H54 (cell line): Measurements from ENCODE around the gene PAGR1.

Experiments used
- DNase-seq: peaks from one replicate; pipeline ENCODE4 v3.0.0; 2011; ENCODE audit warnings: low spot score, mixed read lengths; ENCODE audit not compliant: insufficient read length
- FAIRE-seq: peaks from 3 replicates; lab custom pipeline; 2011; peaks lifted over from hg19 to GRCh38; lab: Jason Lieb, UNC
- POLR2A ChIP-seq: IDR thresholded peaks from 2 replicates; pipeline ENCODE4 v1.6.1; 2011; ENCODE audit warnings: low read depth, mild to moderate bottlenecking, low read length

Gene PAGR1

DNA sequence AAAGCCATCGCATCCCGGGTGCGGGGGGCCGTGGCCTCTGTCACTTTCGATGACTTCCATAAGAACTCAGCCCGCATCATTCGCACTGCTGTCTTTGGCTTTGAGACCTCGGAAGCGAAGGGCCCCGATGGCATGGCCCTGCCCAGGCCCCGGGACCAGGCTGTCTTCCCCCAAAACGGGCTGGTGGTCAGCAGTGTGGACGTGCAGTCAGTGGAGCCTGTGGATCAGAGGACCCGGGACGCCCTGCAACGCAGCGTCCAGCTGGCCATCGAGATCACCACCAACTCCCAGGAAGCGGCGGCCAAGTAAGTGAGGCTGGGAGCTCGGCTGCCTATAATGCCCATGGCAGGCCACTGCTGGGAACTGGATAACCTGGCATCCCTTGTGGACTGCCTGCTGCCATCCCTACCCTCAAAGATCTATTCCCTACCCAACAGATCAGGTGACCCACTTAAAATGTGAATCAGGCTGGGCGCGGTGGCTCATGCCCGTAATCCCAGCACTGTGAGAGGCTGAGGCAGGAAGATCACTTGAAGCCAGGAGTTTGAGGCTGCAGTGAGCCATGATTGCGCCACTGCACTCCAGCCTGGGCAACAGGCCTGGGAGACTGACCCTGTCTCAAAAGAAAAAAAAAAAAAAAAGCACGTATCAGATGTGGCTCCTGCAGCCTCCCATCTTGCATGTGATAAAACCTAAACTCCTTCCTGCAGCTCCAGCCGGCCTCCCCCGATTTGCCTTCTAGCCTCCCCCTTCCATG is 28.8 kb downstream of the PAGR1 start:
- FAIRE-seq (no peak), DNase-seq (no peak)
- no peak for TF ChIP-seq POLR2A

DNA sequence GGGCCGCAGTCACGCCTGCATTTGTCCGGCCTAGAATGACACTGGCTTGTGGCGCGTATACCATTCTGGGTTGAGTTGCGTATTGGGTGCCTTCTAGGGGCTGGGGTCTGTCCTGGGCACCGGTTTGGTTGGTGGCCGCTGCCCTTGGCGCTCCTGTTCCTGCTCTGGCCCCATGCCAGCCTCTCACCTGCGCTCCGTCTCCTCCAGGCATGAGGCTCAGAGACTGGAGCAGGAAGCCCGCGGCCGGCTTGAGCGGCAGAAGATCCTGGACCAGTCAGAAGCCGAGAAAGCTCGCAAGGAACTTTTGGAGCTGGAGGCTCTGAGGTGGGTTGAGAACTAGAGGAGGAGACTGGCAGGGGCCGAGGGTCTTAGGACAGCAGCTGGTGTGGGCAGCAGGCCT is 29.7 kb downstream of the PAGR1 start:
- no peak for TF ChIP-seq POLR2A
- no peak for DNase-seq
- FAIRE-seq = no peak

DNA sequence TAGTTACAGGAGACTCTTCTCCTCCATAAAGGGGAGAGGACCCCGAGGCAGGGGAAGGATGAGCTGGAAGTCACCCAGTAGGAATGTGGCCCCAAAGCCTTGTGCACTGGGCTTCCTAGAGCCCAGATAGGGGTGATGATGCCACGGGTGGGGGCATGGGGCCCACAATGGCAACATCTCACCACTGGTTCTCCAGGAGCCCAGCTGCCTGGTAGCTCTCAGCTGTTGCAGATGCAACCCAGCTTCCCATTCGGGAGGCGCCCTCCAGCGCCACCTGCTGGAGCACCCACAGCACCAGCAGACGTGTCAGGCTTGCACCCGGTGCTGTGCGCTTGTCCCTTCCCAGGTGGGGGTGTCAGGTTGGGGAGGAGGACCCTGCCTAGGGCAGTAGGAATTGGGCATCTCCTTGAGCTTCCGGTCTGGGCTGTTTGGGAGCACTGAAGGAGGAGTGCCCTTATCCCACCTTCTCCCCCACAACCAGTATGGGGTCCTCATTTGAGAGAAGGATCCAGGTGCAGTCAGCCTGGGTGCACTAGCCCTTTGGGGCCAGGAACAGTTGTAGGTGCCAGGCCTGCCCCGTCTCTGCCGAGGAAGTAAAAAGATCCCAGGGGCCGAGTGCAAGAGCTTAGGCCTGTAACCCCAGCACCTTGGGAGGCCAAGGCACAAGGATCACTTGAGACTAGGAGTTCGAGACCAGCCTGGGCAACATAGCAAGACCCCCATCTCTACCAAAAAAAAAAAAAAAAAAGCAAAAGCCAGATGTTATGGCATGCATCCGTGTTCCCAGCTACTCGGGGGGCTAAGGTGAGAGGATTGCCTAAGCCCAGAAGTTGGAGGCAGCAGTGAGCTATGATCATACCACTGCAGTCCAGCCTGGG is 32.7 kb downstream of the PAGR1 start:
- TF ChIP-seq POLR2A = no peak
- peak; percentile 81 for DNase-seq

DNA sequence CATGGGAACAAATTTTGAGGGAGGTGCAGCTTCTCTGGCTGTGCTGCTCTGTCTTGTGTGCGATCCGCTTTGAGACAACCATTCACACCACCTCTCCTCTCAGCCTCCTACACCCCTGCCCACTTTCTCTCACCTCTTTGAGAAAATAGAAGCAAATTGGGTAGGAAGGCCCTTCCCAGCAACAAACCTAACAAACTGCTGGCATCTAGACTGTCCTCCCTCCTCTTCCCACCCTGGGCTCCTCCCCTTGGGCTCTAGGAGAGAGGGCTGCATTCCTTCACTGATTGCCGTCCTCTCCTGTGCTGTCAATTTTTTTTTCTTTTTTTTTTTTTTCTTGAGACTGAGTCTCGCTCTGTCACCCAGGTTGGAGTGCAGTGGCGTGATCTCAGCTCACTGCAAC is 33.6 kb downstream of the PAGR1 start:
- FAIRE-seq (no peak), DNase-seq (no peak)
- TF ChIP-seq POLR2A = no peak

More for the DNA sequence above, 32.7 kb downstream of the PAGR1 start:
- no peak for FAIRE-seq

DNA sequence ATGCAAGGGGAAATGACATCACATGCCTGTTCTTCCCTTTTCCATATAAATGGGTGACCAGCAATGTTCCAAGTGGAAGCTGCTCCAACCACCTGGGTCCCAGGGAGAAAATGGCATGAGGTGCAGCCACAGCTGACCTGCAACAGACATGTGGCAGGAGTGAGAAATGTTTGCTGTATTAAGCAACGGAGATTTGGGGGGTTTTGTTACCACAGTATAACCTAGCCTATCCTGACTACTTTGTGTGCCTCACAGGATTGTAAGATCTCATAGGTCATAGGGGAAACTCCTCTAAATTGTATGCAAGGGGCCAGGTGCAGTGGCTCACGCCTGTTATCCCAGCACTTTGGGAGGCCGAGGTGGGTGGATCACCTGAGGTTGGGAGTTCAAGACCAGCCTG is 35.0 kb downstream of the PAGR1 start:
- DNase-seq (no peak), FAIRE-seq (no peak)
- TF ChIP-seq POLR2A = no peak

DNA sequence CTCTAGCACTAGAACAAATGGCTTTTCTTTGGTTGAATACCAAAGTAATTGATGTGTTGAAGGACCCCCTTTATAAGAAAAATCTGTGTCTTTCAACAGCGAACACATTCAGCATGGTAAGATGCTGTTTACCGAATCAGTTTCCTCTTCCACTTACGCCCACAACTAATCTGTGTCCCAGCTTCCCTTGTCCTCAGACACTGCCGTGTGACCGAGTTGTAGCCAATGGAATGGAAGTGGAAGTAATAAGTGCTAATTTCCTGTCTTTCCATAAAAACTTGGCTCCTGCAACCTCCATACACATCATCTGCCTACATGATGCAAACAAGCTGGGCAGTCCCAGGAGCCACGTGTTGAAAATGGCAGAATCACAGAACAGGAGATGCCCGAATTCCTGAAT is 36.7 kb downstream of the PAGR1 start:
- DNase-seq (no peak), FAIRE-seq (no peak)
- TF ChIP-seq POLR2A = no peak

DNA sequence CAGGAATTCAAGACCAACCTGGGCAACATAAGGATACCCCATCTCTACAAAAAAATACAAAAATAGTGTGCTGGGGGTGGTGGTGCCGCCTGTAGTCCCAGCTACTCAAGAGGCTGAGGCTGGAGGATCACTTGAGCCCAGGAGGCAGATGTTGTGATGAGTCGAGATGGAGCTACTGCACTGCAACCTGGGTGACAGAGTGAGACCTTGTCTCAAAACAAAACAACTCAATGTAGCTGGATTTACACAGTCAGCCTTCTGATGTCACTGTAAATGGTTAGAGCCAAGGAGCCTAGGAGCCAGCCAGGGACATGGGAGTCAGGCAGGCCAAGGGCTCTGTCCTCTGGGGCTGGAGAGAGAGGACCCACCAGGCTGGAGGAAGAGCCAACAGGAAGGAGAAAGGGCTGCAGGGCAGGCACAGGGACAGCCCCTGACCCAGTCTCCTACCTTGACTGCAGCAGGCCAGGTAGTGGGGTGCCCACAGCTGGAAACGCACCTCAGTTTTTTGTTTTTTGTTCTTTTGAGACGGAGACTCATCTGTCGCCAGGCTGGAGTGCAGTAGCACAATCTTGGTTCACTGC is 38.7 kb downstream of the PAGR1 start:
- no peak for TF ChIP-seq POLR2A
- DNase-seq (no peak), FAIRE-seq (no peak)

DNA sequence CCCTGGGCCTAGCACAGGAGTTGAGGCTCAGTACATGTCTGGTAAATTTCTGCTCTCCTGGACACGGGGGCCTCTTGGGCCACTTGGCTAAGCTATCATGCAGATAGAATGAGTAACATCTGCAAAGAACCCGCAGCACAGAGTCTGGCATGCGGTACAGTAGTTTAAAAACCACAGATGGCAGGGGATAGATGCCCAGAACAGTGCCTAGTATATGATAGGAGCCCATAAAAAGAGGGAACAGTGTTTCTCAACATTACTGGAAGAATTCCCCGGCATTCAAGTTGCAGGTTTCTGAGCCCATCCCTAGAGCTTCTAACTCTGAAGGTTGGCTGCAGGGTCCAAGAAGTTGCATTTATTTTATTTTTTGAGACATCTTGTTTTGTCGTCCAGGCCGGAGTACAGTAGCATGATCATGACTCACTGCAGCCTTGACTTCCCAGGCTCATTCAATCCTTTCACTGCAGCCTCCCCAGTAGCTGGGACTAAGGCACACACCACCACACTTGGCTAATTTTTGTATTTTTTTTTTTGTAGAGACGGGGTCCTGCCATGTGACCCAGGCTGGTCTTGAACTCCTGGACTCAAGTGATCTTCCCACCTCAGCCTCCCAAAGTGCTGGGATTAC is 41.3 kb downstream of the PAGR1 start:
- no peak for TF ChIP-seq POLR2A
- DNase-seq (no peak), FAIRE-seq (no peak)

DNA sequence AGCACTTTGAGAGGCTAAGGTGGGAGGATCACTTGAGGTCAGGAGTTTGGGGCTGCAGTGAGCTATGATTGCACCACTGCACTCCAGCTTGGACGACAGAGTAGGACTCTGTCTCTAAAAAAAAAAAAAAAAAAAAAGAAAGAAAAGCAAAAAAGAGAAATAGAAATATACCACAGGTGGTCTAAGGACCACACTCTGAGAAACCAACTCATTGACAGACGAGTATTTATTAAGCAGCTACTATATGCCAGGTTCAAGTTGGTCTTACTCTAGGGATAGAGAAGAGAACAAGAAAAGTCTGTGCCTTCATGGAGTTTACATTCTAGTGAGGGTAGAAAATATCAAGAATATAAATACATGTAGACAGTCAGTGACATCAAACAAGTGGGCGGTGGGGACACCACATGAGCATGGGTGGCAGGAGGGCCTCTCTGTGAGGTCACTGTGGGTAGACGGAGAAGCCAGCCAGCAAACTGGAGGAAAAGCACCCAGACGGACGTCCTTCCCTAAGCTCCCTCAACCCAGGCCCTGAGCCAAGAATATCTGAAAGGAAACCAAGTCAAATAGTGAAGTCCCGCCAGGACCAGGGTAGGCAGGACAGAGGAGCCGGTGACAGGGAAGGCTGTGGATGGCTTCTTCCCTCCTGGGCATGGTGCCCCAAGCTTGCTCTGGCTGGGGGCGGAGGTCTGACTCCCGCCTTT is 42.3 kb downstream of the PAGR1 start:
- FAIRE-seq = no peak
- no peak for DNase-seq
- TF ChIP-seq POLR2A = no peak

DNA sequence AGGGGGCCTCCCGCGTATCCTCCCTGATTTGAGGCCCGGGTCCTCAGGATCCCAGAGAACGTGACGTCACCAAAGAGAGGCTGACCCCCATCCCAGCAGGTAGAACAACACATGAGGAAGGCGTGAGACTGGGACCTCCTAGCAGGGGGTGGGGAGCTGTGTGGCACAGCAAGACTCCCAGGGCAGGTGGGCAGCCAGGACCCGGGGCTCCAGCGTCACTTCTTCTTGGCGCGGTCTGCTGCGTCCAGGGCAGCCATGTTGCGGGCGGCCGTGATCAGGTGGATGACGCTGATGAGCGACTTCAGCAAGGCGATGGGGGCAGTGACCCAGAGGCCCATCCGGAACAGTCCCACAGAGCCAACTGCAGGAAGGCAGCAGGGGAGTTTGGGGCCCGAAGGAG is 43.0 kb downstream of the PAGR1 start:
- FAIRE-seq (no peak), DNase-seq (no peak)
- no peak for TF ChIP-seq POLR2A

DNA sequence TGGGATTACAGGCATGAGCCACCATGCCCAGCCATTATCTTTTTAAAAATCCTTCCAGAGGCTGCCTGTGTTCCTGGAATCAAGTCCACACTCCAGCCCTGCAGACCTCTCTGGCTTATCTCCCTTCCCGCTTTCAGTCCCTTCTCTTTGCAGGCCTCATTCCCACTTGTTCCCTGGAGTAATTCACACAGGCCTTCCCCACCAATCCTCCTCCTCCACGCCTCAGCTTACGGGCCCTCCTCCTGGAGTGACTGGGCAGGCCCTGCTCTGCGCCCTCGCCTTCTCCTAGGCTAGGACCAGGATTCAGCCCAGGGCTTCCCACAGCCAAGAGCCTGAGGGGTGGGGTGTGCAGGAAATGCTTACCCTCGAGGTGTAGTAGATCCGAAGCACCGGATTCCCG is 44.3 kb downstream of the PAGR1 start:
- no peak for FAIRE-seq

DNA sequence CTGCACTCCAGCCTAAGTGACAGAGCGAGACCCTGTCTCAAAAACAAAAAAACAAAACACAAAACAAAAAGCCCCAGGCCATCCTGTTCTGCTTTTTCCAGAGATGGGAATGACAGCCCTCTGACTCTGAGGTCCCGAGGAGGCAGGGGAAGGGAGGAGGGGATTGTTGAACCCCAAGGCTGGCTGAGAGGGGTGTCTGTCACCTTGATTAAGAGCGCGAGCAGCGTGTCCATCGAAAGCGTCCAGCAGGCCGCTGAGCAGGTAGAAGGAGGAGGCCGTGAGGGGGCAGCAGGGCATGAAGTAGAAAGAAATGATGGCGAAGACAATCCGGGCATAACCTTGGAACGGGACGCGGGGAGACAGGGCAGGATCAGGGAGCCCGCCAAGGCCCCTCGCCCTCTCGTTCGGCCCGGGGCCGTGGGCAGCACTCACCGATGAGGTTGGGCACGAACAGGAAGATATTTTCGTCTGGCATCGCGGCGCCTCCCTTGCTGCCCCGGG is 46.5 kb downstream of the PAGR1 start:
- FAIRE-seq = no peak
- no peak for DNase-seq

More for the DNA sequence above, 44.3 kb downstream of the PAGR1 start:
- DNase-seq = no peak
- no peak for TF ChIP-seq POLR2A

More for the DNA sequence above, 46.5 kb downstream of the PAGR1 start:
- no peak for TF ChIP-seq POLR2A
